OCI-LY7 (cell line): ENCODE results near the gene SCFD2. TPM values are rescaled to one million over a fixed set of nuclear protein-coding genes. Genes with fewer than 3 reads are reported as not detected.

Source experiments
- BruUV-seq: library from RNA; stranded (reverse); fragments of 400-500 nt; replicated peaks from 2 replicates; lab custom pipeline; 2021; lab: Mats Ljungman, UMichigan
- CTCF ChIA-PET: fragments of 300-600 bp; sonication (Branson Sonifier 250); formaldehyde crosslinking; loops from one replicate; lab custom pipeline; 2022; ENCODE audit warnings: antibody characterized with exemption; ENCODE audit not compliant: unreplicated experiment; lab: Charles Lee
- POLR2A ChIA-PET: fragments of 300-600 bp; sonication (Branson Sonifier 250); formaldehyde crosslinking; loops from one replicate; lab custom pipeline; 2022; ENCODE audit warnings: antibody characterized with exemption; lab: Charles Lee
- DNase-seq: peaks from one replicate; pipeline ENCODE4 v3.0.0-alpha.2; 2015; ENCODE audit warnings: low spot score
- H2AFZ ChIP-seq: fragments of 200-600 bp; sonication (generic), shearing (Covaris generic); 2 replicates; pipeline ENCODE4 v1.6.1; 2014; ENCODE audit warnings: mild to moderate bottlenecking, antibody characterized with exemption, low read length, moderate library complexity
- H3K27ac ChIP-seq: fragments of 200-600 bp; sonication (generic); 2 replicates; pipeline ENCODE4 v1.5.1; 2014; ENCODE audit warnings: mixed run types, low read depth, mild to moderate bottlenecking, moderate library complexity, low read length, inconsistent platforms; ENCODE audit not compliant: poor library complexity, severe bottlenecking
- H3K36me3 ChIP-seq: fragments of 200-600 bp; sonication (generic); 2 replicates; pipeline ENCODE4 v1.6.1; 2014; ENCODE audit warnings: mild to moderate bottlenecking, antibody characterized with exemption, low read length, moderate library complexity, mixed read lengths; ENCODE audit not compliant: insufficient read depth
- H3K4me1 ChIP-seq: fragments of 200-600 bp; sonication (generic); 2 replicates; pipeline ENCODE4 v1.5.1; 2014; ENCODE audit warnings: mild to moderate bottlenecking, low read length; ENCODE audit not compliant: insufficient read depth, poor library complexity, severe bottlenecking
- H3K4me2 ChIP-seq: fragments of 200-600 bp; sonication (generic); 2 replicates; pipeline ENCODE4 v1.6.1; 2014; ENCODE audit warnings: mild to moderate bottlenecking, low read length
- H3K4me3 ChIP-seq: fragments of 200-600 bp; sonication (generic); 2 replicates; pipeline ENCODE4 v1.5.1; 2014; ENCODE audit warnings: mild to moderate bottlenecking, low read depth, low read length; ENCODE audit not compliant: poor library complexity, severe bottlenecking
- H3K79me2 ChIP-seq: fragments of 200-600 bp; sonication (generic); 2 replicates; pipeline ENCODE4 v1.6.1; 2016; ENCODE audit warnings: low read depth, mild to moderate bottlenecking, low read length, moderate library complexity, mixed read lengths; ENCODE audit not compliant: insufficient read depth
- H3K9me2 ChIP-seq: fragments of 200-600 bp; sonication (generic); 2 replicates; pipeline ENCODE4 v1.6.1; 2016; ENCODE audit warnings: mild to moderate bottlenecking, low read length, mixed read lengths; ENCODE audit not compliant: insufficient read depth
- H3K9me3 ChIP-seq: fragments of 200-600 bp; sonication (generic); 2 replicates; pipeline ENCODE4 v1.6.1; 2014; ENCODE audit warnings: mild to moderate bottlenecking, mixed run types, low read length, mixed read lengths
- H4K20me1 ChIP-seq: fragments of 200-600 bp; sonication (generic); 2 replicates; pipeline ENCODE4 v1.6.1; 2014; ENCODE audit warnings: mild to moderate bottlenecking, antibody characterized with exemption, low read length, moderate library complexity, mixed read lengths; ENCODE audit not compliant: insufficient read depth
- EZH2phosphoT487 ChIP-seq: fragments of 200-600 bp; sonication (generic); IDR thresholded peaks from 2 replicates; pipeline ENCODE4 v1.6.1; 2018; ENCODE audit warnings: low read depth, borderline replicate concordance, mild to moderate bottlenecking, mixed run types, antibody characterized with exemption, low read length, moderate library complexity, mixed read lengths
- intact Hi-C: fragments of 100-400 bp; cut with micrococcal nuclease; formaldehyde crosslinking; loops from one replicate; pipeline ENCODE4 v1.10.0; 2022; ENCODE audit not compliant: unreplicated experiment
- total RNA-seq, 2 experiments: library from RNA; depleted of rRNA in 1 of 2; stranded (reverse); fragments of >200 nt in 1 of 2; shearing (Covaris generic) in 1 of 2; gene quantifications; 2 replicates each; pipeline ENCODE4 v1.2.3, GENCODE V29; 2014 to 2022
- TF ChIP-seq, protein P1 (sequence below): fragments of 200-600 bp; sonication (generic); conservative IDR thresholded peaks from 2 replicates; pipeline ENCODE4 v1.5.1; 2014; ENCODE audit warnings: mild to moderate bottlenecking, antibody characterized with exemption, low read length, moderate library complexity, mixed read lengths

SCFD2 gene
- total RNA-seq, 2 experiments from 2014 or later, result 27.2 to 52.0 TPM

GRCh38 chr4:53043055-53043454 lies 322.8 kb downstream of the SCFD2 start:
- Histone ChIP-seq H2AFZ (no peak overlapping the region), H3K36me3 (no peaks in the 10 kb centered on the region), H3K9me3 (no peaks in the 10 kb centered on the region), H3K9me2 (no peaks in the 10 kb centered on the region), H3K4me1 (no peaks in the 10 kb centered on the region), H4K20me1 (no peaks in the 10 kb centered on the region), H3K4me2 (no peak overlapping the region), H3K79me2 (no peaks in the 10 kb centered on the region), H3K27ac (no peak overlapping the region), H3K4me3 (no peak overlapping the region)
- POLR2A ChIA-PET, result no interaction called here
- no TSS peak for BruUV-seq
- TF ChIP-seq EZH2phosphoT487, result no peak
- TF ChIP-seq, protein P1, sequence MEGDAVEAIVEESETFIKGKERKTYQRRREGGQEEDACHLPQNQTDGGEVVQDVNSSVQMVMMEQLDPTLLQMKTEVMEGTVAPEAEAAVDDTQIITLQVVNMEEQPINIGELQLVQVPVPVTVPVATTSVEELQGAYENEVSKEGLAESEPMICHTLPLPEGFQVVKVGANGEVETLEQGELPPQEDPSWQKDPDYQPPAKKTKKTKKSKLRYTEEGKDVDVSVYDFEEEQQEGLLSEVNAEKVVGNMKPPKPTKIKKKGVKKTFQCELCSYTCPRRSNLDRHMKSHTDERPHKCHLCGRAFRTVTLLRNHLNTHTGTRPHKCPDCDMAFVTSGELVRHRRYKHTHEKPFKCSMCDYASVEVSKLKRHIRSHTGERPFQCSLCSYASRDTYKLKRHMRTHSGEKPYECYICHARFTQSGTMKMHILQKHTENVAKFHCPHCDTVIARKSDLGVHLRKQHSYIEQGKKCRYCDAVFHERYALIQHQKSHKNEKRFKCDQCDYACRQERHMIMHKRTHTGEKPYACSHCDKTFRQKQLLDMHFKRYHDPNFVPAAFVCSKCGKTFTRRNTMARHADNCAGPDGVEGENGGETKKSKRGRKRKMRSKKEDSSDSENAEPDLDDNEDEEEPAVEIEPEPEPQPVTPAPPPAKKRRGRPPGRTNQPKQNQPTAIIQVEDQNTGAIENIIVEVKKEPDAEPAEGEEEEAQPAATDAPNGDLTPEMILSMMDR, result no peak
- DNase-seq, result no peak
- CTCF ChIA-PET, result no interaction called here
- intact Hi-C loops, result no loop called here

- Histone ChIP-seq H3K4me3 (no peak overlapping the region), H3K9me3 (no peaks in the 10 kb centered on the region), H3K36me3 (no peaks in the 10 kb centered on the region), H4K20me1 (no peaks in the 10 kb centered on the region), H3K79me2 (no peaks in the 10 kb centered on the region), H3K27ac (no peak overlapping the region), H3K4me2 (no peak overlapping the region), H3K4me1 (no peaks in the 10 kb centered on the region), H2AFZ (no peak overlapping the region), H3K9me2 (no peaks in the 10 kb centered on the region)
- TF ChIP-seq, protein P1, result no peak
- no peak for TF ChIP-seq EZH2phosphoT487
- DNase-seq, result no peak
- BruUV-seq, result no TSS peak
- intact Hi-C loops, result no loop called here
- CTCF ChIA-PET, result no interaction called here
- POLR2A ChIA-PET, result no interaction called here
Measured at GRCh38 chr4:53040851-53041250, 325.0 kb downstream of the SCFD2 start.

DNA sequence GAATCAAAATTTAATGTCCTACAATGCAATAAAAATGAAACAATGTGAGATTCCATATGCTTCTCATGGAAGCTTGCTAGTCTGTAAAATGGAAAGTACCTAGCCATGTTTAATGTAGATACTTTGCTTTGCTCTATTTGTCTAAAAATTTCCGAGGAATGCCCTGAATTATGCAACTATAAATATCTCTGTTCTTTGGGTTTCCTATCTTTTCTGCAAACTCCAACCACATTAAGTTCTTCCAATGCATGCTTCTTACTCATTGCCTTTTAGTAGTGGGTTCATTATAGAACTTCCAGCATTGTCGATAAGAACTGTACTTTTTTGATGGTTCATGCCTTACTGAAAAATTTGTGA lies 325.4 kb downstream of the SCFD2 start:
- no peak overlapping the region for H3K27ac ChIP-seq
- H3K79me2 ChIP-seq, result no peaks in the 10 kb centered on the region
- no peak for TF ChIP-seq EZH2phosphoT487
- TF ChIP-seq, protein P1, result no peak
- no peaks in the 10 kb centered on the region for H3K9me2 ChIP-seq
- H3K4me3 ChIP-seq, result no peak overlapping the region
- BruUV-seq, result no TSS peak
- no peak for DNase-seq
- no peak overlapping the region for H2AFZ ChIP-seq
- no peaks in the 10 kb centered on the region for H4K20me1 ChIP-seq
- ChIA-PET POLR2A (no interaction called here), CTCF (no interaction called here)
- H3K4me1 ChIP-seq, result no peaks in the 10 kb centered on the region
- intact Hi-C loops, result no loop called here
- H3K36me3 ChIP-seq, result no peaks in the 10 kb centered on the region
- no peak overlapping the region for H3K4me2 ChIP-seq
- H3K9me3 ChIP-seq, result no peaks in the 10 kb centered on the region
